Transverse colon (tissue), 4 donors: ENCODE results near the gene RAB3GAP2. TPM values are rescaled to one million over a fixed set of nuclear protein-coding genes. Genes with fewer than 3 reads are reported as not detected.
"Not testable (repeated sequence)": the region's sequence is repeated elsewhere in the genome, so short reads cannot be mapped to it uniquely, and the experiment has no call there.

Experiments used
- DNase-seq: peaks from one replicate; pipeline ENCODE4 v3.0.0-alpha.2; 2019
- H3K27ac ChIP-seq, 4 donors: fragments of 200-600 bp; sonication (generic); 2 replicates each; pipeline ENCODE4 v1.5.1; 2016 to 2018; ENCODE audit warnings: inconsistent platforms in 4 of 4
- H3K27me3 ChIP-seq: fragments of 200-600 bp; sonication (generic); 2 replicates; pipeline ENCODE4 v1.5.1; 2017; ENCODE audit warnings: inconsistent platforms
- H3K36me3 ChIP-seq, 4 donors: fragments of 200-600 bp; sonication (generic); 2 replicates each; pipeline ENCODE4 v1.5.1; 2017 to 2019; ENCODE audit warnings: inconsistent platforms in 4 of 4
- H3K4me1 ChIP-seq, 4 donors: fragments of 200-600 bp; sonication (generic); 2 replicates each; pipeline ENCODE4 v1.5.1; 2017 to 2020; ENCODE audit warnings: inconsistent platforms in 4 of 4
- H3K4me3 ChIP-seq, 4 donors: fragments of 200-600 bp; sonication (generic); 1 replicate in 1 of 4; 2 replicates in 3 of 4; pipeline versions ENCODE4 v1.5.1 to v1.6.1; 2017 to 2019; ENCODE audit warnings: inconsistent platforms in 4 of 4
- H3K9me3 ChIP-seq, 2 donors: fragments of 200-600 bp; sonication (generic); 2 replicates each; pipeline ENCODE4 v1.5.1; 2017 to 2019; ENCODE audit warnings: inconsistent platforms in 2 of 2
- EP300 ChIP-seq: sonication (generic); formaldehyde crosslinking; IDR thresholded peaks from one replicate; pipeline ENCODE4 v1.6.1; 2017; ENCODE audit warnings: antibody characterized with exemption, low read depth
- POLR2A ChIP-seq: fragments of 450-650 bp; IDR thresholded peaks from one replicate; pipeline ENCODE4 v1.6.1; 2016; ENCODE audit warnings: antibody characterized with exemption, mild to moderate bottlenecking, moderate library complexity
- POLR2AphosphoS5 ChIP-seq, 3 donors: sonication (generic); formaldehyde crosslinking; IDR thresholded peaks; one replicate each; pipeline ENCODE4 v1.6.1; 2016; ENCODE audit warnings: antibody characterized with exemption in 3 of 3
- WGBS, 2 donors: methylation state at CpG; one replicate each; pipeline ENCODE4 v1.1.5; 2018; ENCODE audit warnings: low coverage in 1 of 2; 5-methylcytosine and 5-hydroxymethylcytosine counted together
- in situ Hi-C, 4 donors: fragments of 200-750 bp; cut with MboI; loops; one replicate each; pipeline versions ENCODE4 v1.15.0 to v1.15.1; 2017; ENCODE audit warnings: low sequenced_read_pairs in 3 of 4, low pct_ligation_motif_present in 1 of 4, low pct_unique_long_range_greater_than_20kb in 1 of 4
- intact Hi-C: fragments of 100-400 bp; cut with DNase I; formaldehyde crosslinking; loops from one replicate; pipeline ENCODE4 v1.15.1; 2023; ENCODE audit warnings: low total_unique reads
- total RNA-seq, 4 donors: library from RNA; depleted of rRNA; stranded (reverse); fragments of >200 nt; gene quantifications; one replicate each; pipeline ENCODE4 v1.1.0, GENCODE V29; 2016
- TF ChIP-seq, protein P1 (sequence below), 5 experiments: fragments of 200-600 bp in 3 of 5; fragments of 450-650 bp in 2 of 5; sonication (generic) in 3 of 5; IDR thresholded peaks; 1 replicate in 2 of 5; 2 replicates in 3 of 5; pipeline ENCODE4 v1.5.1; 2016 to 2017; ENCODE audit warnings: antibody characterized with exemption in 5 of 5, inconsistent platforms in 3 of 5, mild to moderate bottlenecking in 2 of 5, moderate library complexity in 1 of 5

RAB3GAP2 gene
- total RNA-seq, 4 donors from 2014 or later, result 17.6 to 28.1 (median 23.9) TPM

DNA sequence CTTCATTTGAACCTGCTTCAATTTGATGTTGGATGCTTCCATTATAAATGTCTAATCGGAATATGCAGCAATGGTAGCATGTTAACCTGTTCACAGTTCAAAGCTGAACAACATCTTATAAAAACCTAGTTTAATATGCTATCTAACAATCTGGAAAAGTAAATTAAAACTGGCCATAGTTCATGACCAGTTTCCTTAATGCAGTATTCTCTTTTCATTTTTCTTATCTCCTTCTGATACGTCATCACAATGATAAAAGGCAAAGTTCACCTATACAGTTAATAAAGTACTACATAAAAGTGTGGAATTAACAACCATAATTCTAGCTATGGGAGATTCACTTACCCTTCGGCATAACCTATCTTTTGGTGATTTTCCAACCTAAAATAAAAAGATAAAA is 113.2 kb downstream of the RAB3GAP2 start:
- H3K36me3 ChIP-seq, result peaks cover 0 to 35% (median 8%) of the 10 kb centered on the region in 4 donors
- in situ Hi-C loops, result no loop called here
- H3K4me1 ChIP-seq, result peaks cover 0 to 13% (median 5%) of the 10 kb centered on the region in 4 donors
- peak overlapping the region in 2 of 4 donors; percentile 44 to 45 for H3K27ac ChIP-seq
- DNase-seq, result no peak
- no peaks in the 10 kb centered on the region for H3K27me3 ChIP-seq
- 66 to 93% methylated on average over 3 of the region's 3 CpGs for WGBS, 2 donors
- intact Hi-C loops, result no loop called here
- no peaks in the 10 kb centered on the region for H3K9me3 ChIP-seq
- no peak overlapping the region for H3K4me3 ChIP-seq
- TF ChIP-seq POLR2A (no peak), EP300 (no peak), POLR2AphosphoS5 (IDR thresholded peaks at IDR 0.05) (no peak)
- TF ChIP-seq, protein P1, sequence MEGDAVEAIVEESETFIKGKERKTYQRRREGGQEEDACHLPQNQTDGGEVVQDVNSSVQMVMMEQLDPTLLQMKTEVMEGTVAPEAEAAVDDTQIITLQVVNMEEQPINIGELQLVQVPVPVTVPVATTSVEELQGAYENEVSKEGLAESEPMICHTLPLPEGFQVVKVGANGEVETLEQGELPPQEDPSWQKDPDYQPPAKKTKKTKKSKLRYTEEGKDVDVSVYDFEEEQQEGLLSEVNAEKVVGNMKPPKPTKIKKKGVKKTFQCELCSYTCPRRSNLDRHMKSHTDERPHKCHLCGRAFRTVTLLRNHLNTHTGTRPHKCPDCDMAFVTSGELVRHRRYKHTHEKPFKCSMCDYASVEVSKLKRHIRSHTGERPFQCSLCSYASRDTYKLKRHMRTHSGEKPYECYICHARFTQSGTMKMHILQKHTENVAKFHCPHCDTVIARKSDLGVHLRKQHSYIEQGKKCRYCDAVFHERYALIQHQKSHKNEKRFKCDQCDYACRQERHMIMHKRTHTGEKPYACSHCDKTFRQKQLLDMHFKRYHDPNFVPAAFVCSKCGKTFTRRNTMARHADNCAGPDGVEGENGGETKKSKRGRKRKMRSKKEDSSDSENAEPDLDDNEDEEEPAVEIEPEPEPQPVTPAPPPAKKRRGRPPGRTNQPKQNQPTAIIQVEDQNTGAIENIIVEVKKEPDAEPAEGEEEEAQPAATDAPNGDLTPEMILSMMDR (IDR thresholded peaks at IDR 0.05), result no peak

DNA sequence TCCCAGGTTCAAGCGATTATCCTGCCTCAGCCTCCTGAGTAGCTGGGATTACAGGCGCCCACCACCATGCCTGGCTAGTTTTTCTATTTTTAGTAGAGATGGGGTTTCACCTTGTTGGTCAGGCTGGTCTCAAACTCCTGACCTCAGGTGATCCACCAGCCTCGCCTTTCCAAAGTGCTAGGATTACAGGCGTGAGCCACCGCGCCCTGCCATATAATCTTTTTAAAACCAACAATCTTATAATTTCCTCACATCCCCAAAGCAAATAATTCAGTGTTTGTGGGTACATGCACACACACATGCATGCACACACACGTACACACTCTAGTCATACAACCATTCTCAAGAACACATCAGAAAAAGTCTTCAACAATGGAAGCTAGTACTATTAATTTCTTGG is 113.7 kb downstream of the RAB3GAP2 start:
- DNase-seq, H3K9me3 ChIP-seq, H3K27me3 ChIP-seq, in situ Hi-C loops, H3K4me3 ChIP-seq, intact Hi-C loops: not testable (repeated sequence)
- Histone ChIP-seq H3K4me1 (peaks cover 0 to 13% (median 5%) of the 10 kb centered on the region in 4 donors), H3K27ac (peak overlapping the region in 2 of 4 donors; percentile 44 to 45), H3K36me3 (peaks cover 0 to 35% (median 8%) of the 10 kb centered on the region in 4 donors)
- WGBS, 2 donors, result 51 to 77% methylated on average over 4 to 7 of the region's 7 CpGs

DNA sequence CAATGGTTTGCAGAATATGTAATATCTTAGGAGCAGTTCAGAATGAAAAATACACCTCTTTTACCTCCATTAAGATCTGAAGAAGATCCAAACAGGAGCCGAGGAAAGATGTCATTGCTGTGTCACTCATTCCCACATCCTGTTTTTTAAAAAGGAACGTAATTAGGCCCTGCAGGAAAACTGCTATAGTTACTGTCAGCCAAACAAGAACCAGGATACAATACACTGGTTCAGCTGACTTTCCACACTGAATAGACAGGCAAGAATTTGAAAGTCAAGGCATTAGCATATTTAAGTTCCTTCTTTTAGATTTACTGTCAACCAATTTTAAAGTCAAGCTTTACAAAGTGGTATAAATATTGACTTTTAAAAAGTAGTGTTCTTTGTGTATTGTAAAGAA is 114.5 kb downstream of the RAB3GAP2 start:
- DNase-seq, result no peak
- H3K27ac ChIP-seq, result peak overlapping the region in 1 of 4 donors; percentile 44
- H3K4me1 ChIP-seq, result peaks cover 0 to 13% (median 5%) of the 10 kb centered on the region in 4 donors
- H3K36me3 ChIP-seq, result peaks cover 0 to 32% (median 12%) of the 10 kb centered on the region in 4 donors
- in situ Hi-C loops (no loop called here), intact Hi-C loops (no loop called here)
- TF ChIP-seq POLR2AphosphoS5 (IDR thresholded peaks at IDR 0.05), result no peak
- no peak for TF ChIP-seq POLR2A
- TF ChIP-seq EP300, result no peak
- TF ChIP-seq, protein P1 (IDR thresholded peaks at IDR 0.05), result no peak
- WGBS, 2 donors, result 48 to 72% methylated on average over 2 of the region's 2 CpGs
- no peak overlapping the region for H3K4me3 ChIP-seq
- H3K9me3 ChIP-seq, result no peaks in the 10 kb centered on the region
- no peaks in the 10 kb centered on the region for H3K27me3 ChIP-seq

DNA sequence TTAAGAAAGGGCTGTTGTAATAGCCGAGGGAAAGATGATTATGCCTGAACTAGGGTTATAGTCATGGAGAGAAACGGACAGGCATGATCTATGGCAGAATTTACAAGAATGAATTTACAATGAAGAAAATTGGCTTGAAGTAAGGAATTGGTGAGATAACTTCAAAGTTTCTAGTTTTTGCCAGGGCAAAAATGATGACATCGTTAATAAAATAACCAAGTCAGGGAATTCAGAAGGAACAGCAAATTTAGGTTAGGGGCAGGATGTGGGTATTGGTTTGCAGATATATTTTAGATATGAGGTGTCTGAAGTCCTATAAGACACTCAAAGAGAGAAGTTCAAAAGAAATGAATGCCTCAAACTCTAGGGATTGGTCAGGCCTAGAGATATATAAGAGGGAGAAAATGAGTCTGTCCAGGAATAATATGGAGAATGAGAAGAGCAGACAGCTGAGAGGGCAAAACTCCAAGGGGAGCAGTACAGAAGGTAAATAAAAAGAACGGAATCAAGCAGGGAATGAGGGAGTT is 115.6 kb downstream of the RAB3GAP2 start:
- H3K4me3 ChIP-seq, result no peak overlapping the region
- H3K9me3 ChIP-seq, result no peaks in the 10 kb centered on the region
- intact Hi-C loops (no loop called here), in situ Hi-C loops (no loop called here)
- TF ChIP-seq POLR2A (no peak), POLR2AphosphoS5 (IDR thresholded peaks at IDR 0.05) (no peak), EP300 (no peak)
- TF ChIP-seq, protein P1 (IDR thresholded peaks at IDR 0.05), result no peak
- H3K36me3 ChIP-seq, result peaks cover 0 to 27% (median 13%) of the 10 kb centered on the region in 4 donors
- peaks cover 0 to 13% (median 5%) of the 10 kb centered on the region in 4 donors for H3K4me1 ChIP-seq
- no peaks in the 10 kb centered on the region for H3K27me3 ChIP-seq
- no peak for DNase-seq
- 90 to 93% methylated on average over 4 of the region's 4 CpGs for WGBS, 2 donors
- H3K27ac ChIP-seq, result no peak overlapping the region

DNA sequence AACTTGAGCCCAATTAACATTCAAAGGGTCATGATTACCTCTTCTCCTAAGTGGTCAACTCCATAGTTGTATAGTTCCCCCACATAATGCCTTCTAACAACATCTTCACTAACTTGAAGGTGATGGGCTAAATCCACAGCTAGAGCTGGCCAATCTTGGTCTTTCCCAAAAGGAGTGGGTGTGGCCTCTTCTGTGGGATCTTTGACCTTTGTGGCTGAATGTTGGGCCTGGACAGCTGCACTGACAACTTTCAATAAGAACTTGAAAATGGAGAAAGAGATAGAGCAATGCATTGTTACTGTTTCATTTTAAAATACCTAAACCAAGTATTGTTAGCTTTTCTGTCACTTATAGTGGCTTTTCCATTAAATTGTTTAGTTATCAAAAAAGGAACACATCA is 119.1 kb downstream of the RAB3GAP2 start:
- no peak for DNase-seq
- TF ChIP-seq EP300 (no peak), POLR2A (no peak), POLR2AphosphoS5 (IDR thresholded peaks at IDR 0.05) (no peak)
- TF ChIP-seq, protein P1 (IDR thresholded peaks at IDR 0.05), result no peak
- in situ Hi-C loops (no loop called here), intact Hi-C loops (no loop called here)
- H3K27me3 ChIP-seq, result no peaks in the 10 kb centered on the region
- peaks cover 0 to 5% (median 3%) of the 10 kb centered on the region in 4 donors for H3K4me1 ChIP-seq
- peaks cover 0 to 29% (median 13%) of the 10 kb centered on the region in 4 donors for H3K36me3 ChIP-seq
- H3K27ac ChIP-seq, result no peak overlapping the region
- H3K9me3 ChIP-seq, result no peaks in the 10 kb centered on the region
- H3K4me3 ChIP-seq, result no peak overlapping the region
